GM23338 (cell line): Measurements from ENCODE around the gene KIF4B. TPM values are rescaled to one million over a fixed set of nuclear protein-coding genes. Genes with fewer than 3 reads are reported as not detected.

Experiments used
- polyA plus RNA-seq: library from polyadenylated mRNA; unstranded; fragments of >200 nt; fragmentation: Nextera tagmentation; extraction: Ambion mirVana; gene quantifications from 2 replicates; pipeline ENCODE4 v1.2.1, GENCODE V29; 2016
- total RNA-seq: library from RNA; depleted of rRNA; stranded (reverse); fragments of >200 nt; shearing (Covaris generic); gene quantifications from 2 replicates; pipeline ENCODE4 v1.2.3, GENCODE V29; 2014; rRNA removed

Gene KIF4B
- total and polyA plus RNA-seq, 2 experiments from 2014 or later: not detected

Other genes starting within 250 kb of the KIF4B start
- 1.8 and 4.6 TPM in 2 replicates for gene FAXDC2, start 163.2 kb upstream of the KIF4B start, total RNA-seq
- gene FAXDC2, start 163.2 kb upstream of the KIF4B start, polyA plus RNA-seq: 2.5 and 4.0 TPM in 2 replicates
- gene CNOT8, start 155.1 kb upstream of the KIF4B start, total RNA-seq: 77.7 and 78.3 TPM in 2 replicates
- 26.9 and 31.2 TPM in 2 replicates for gene CNOT8, start 155.1 kb upstream of the KIF4B start, polyA plus RNA-seq
- 46.7 and 49.7 TPM in 2 replicates for gene GEMIN5, start 75.5 kb upstream of the KIF4B start, total RNA-seq
- gene GEMIN5, start 75.5 kb upstream of the KIF4B start, polyA plus RNA-seq: 18.3 and 19.2 TPM in 2 replicates
- gene MRPL22, start 72.7 kb upstream of the KIF4B start, total RNA-seq: 26.1 and 32.1 TPM in 2 replicates
- 256 and 260 TPM in 2 replicates for gene MRPL22, start 72.7 kb upstream of the KIF4B start, polyA plus RNA-seq